ENCODE results near the gene RAB33B.

DNA sequence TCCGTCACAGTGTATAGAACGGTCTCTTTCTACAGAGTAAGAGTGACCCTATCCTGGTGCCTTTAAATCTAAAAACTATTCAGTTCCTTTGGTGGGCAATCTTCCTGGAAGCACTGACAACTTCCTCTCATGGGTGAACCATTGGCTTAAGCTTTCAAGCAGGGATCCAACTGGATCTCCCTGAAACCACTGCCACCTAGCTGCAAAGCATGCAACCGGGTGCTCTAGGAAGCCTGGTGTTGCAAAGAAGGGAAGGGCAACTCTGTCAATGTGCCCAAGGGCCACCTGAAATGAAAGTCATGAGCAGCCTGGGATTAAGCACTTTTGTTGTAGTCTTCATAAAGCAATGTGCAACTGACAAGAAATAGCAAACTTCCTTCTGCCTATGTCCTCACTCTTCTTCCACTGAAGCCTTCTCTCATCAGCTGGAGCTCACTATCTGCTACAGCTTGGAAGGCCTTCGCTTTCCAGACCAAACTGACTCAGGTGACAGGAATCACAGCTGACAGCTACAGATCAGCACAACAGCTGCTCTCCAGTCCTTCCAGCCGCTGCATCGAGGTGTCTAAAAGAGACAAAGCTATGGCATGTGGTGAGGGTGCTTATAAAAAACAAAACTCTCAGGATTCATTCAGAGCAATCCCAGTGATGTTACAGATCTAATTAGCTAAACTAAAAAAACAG lies 55.9 kb downstream of the RAB33B start:
- TF ChIP-seq, protein P1, sequence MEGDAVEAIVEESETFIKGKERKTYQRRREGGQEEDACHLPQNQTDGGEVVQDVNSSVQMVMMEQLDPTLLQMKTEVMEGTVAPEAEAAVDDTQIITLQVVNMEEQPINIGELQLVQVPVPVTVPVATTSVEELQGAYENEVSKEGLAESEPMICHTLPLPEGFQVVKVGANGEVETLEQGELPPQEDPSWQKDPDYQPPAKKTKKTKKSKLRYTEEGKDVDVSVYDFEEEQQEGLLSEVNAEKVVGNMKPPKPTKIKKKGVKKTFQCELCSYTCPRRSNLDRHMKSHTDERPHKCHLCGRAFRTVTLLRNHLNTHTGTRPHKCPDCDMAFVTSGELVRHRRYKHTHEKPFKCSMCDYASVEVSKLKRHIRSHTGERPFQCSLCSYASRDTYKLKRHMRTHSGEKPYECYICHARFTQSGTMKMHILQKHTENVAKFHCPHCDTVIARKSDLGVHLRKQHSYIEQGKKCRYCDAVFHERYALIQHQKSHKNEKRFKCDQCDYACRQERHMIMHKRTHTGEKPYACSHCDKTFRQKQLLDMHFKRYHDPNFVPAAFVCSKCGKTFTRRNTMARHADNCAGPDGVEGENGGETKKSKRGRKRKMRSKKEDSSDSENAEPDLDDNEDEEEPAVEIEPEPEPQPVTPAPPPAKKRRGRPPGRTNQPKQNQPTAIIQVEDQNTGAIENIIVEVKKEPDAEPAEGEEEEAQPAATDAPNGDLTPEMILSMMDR (IDR thresholded peaks at IDR 0.05; ENCODE audit: low read length), result peak; percentile 36; the same call in 1 of the 2 replicates
- no peak for TF ChIP-seq EZH2 (IDR thresholded peaks at IDR 0.05; ENCODE audit: borderline replicate concordance, low read length)

Measured in OCI-LY1 (cell line).